ENCODE measurements around the gene HES5.

- TF ChIP-seq CTCF (conservative IDR thresholded peaks at IDR 0.05; ENCODE audit: low read depth, low read length) (no peak), EZH2phosphoT487 (IDR thresholded peaks at IDR 0.05; ENCODE audit: borderline replicate concordance, low read length) (no peak)
Measured at GRCh38 chr1:2502210-2502609, 27.9 kb downstream of the HES5 start.
